Epithelial cell of prostate (primary cell): ENCODE results near the gene XCL1.
"Not testable (repeated sequence)": the region's sequence is repeated elsewhere in the genome, so short reads cannot be mapped to it uniquely, and the experiment has no call there.

Source experiments
- DNase-seq: peaks from one replicate; pipeline ENCODE4 v3.0.0-alpha.2; 2011; ENCODE audit warnings: low read depth, low spot score
- H3K27ac ChIP-seq: fragments of 450-650 bp; 2 replicates; pipeline ENCODE4 v1.5.1; 2017; ENCODE audit warnings: mild to moderate bottlenecking

Gene XCL1

GRCh38 chr1:168567007-168567406 lies 9.4 kb upstream of the XCL1 start:
- DNase-seq: no peak
- H3K27ac ChIP-seq: no peak overlapping the region

GRCh38 chr1:168567568-168567967 lies 8.8 kb upstream of the XCL1 start:
- H3K27ac ChIP-seq: no peak overlapping the region
- no peak for DNase-seq

GRCh38 chr1:168568346-168568745 lies 8.1 kb upstream of the XCL1 start:
- no peak overlapping the region for H3K27ac ChIP-seq
- no peak for DNase-seq

GRCh38 chr1:168570652-168571051 lies 5.8 kb upstream of the XCL1 start:
- no peak for DNase-seq
- no peak overlapping the region for H3K27ac ChIP-seq

GRCh38 chr1:168572633-168573032 lies 3.8 kb upstream of the XCL1 start:
- DNase-seq: no peak
- H3K27ac ChIP-seq: no peak overlapping the region

GRCh38 chr1:168574234-168574633 lies 2.2 kb upstream of the XCL1 start:
- not testable (repeated sequence) for DNase-seq, H3K27ac ChIP-seq

- DNase-seq, H3K27ac ChIP-seq: not testable (repeated sequence)
Observed at GRCh38 chr1:168578531-168579185, 2.3 kb downstream of the XCL1 start.

- not testable (repeated sequence) for DNase-seq, H3K27ac ChIP-seq
Observed at GRCh38 chr1:168580290-168580689, 3.9 kb downstream of the XCL1 start.

- not testable (repeated sequence) for DNase-seq, H3K27ac ChIP-seq
Observed at GRCh38 chr1:168580991-168581390, 4.6 kb downstream of the XCL1 start.

- DNase-seq: no peak
- H3K27ac ChIP-seq: no peak overlapping the region
Observed at GRCh38 chr1:168581817-168582572, 5.6 kb downstream of the XCL1 start.

- no peak overlapping the region for H3K27ac ChIP-seq
- no peak for DNase-seq
Observed at GRCh38 chr1:168582688-168583336, 6.4 kb downstream of the XCL1 start.

- no peak for DNase-seq
- H3K27ac ChIP-seq: no peak overlapping the region
Observed at GRCh38 chr1:168583571-168583970, 7.2 kb downstream of the XCL1 start.

- DNase-seq: no peak
- no peak overlapping the region for H3K27ac ChIP-seq
Observed at GRCh38 chr1:168585191-168585590, 8.8 kb downstream of the XCL1 start.

GRCh38 chr1:168585937-168586336 lies 9.5 kb downstream of the XCL1 start:
- DNase-seq: no peak
- no peak overlapping the region for H3K27ac ChIP-seq

- DNase-seq: no peak
- H3K27ac ChIP-seq: no peak overlapping the region
Observed at GRCh38 chr1:168589167-168589566, 12.8 kb downstream of the XCL1 start.

GRCh38 chr1:168591066-168591465 lies 14.7 kb downstream of the XCL1 start:
- no peak for DNase-seq
- no peak overlapping the region for H3K27ac ChIP-seq

GRCh38 chr1:168591641-168592250 lies 15.3 kb downstream of the XCL1 start:
- H3K27ac ChIP-seq: no peak overlapping the region
- no peak for DNase-seq

- H3K27ac ChIP-seq: not testable (repeated sequence)
Observed at GRCh38 chr1:168595403-168595802, 19.0 kb downstream of the XCL1 start.

GRCh38 chr1:168598125-168598524 lies 21.7 kb downstream of the XCL1 start:
- no peak overlapping the region for H3K27ac ChIP-seq
- DNase-seq: no peak

More at GRCh38 chr1:168595403-168595802, 19.0 kb downstream of the XCL1 start:
- DNase-seq: not testable (repeated sequence)

GRCh38 chr1:168598892-168599291 lies 22.5 kb downstream of the XCL1 start:
- no peak overlapping the region for H3K27ac ChIP-seq
- no peak for DNase-seq

GRCh38 chr1:168599641-168600040 lies 23.2 kb downstream of the XCL1 start:
- DNase-seq: no peak

More at GRCh38 chr1:168599641-168600040, 23.2 kb downstream of the XCL1 start:
- no peak overlapping the region for H3K27ac ChIP-seq
